ENCODE data around the gene OSCAR.

OSCAR gene

GRCh38 chr19:54136864-54137698 lies 36.5 kb upstream of the OSCAR start:
- H3K9me3 ChIP-seq (ENCODE audit: control insufficient read depth, insufficient read depth, low read length) = no peaks in the 10 kb centered on the region
- H3K27ac ChIP-seq (ENCODE audit: low read depth, low read length) = peak overlapping the region; percentile 95
- H3K4me3 ChIP-seq (ENCODE audit: low read depth, low read length) = peak overlapping the region; percentile 75
- H3K9ac ChIP-seq (ENCODE audit: low read depth, low read length) = peak overlapping the region; percentile 56
- peaks cover 7% of the 10 kb centered on the region for H3K4me1 ChIP-seq (ENCODE audit: control insufficient read depth, insufficient read depth, low read length)
- no peaks in the 10 kb centered on the region for H3K27me3 ChIP-seq (ENCODE audit: control insufficient read depth, insufficient read depth, low read length)
- peaks cover 31% of the 10 kb centered on the region for H3K36me3 ChIP-seq (ENCODE audit: control insufficient read depth, insufficient read depth, low read length)

- peak overlapping the region; percentile 90 for H3K27ac ChIP-seq (ENCODE audit: low read depth, low read length)
- H3K4me3 ChIP-seq (ENCODE audit: low read depth, low read length) = peak overlapping the region; percentile 75
- no peaks in the 10 kb centered on the region for H3K27me3 ChIP-seq (ENCODE audit: control insufficient read depth, insufficient read depth, low read length)
- no peaks in the 10 kb centered on the region for H3K9me3 ChIP-seq (ENCODE audit: control insufficient read depth, insufficient read depth, low read length)
- H3K9ac ChIP-seq (ENCODE audit: low read depth, low read length) = peak overlapping the region; percentile 56
- H3K4me1 ChIP-seq (ENCODE audit: control insufficient read depth, insufficient read depth, low read length) = peaks cover 7% of the 10 kb centered on the region
- H3K36me3 ChIP-seq (ENCODE audit: control insufficient read depth, insufficient read depth, low read length) = peaks cover 31% of the 10 kb centered on the region
These were observed 35.7 kb upstream of the OSCAR start for GRCh38 chr19:54136086-54136863.

DNA sequence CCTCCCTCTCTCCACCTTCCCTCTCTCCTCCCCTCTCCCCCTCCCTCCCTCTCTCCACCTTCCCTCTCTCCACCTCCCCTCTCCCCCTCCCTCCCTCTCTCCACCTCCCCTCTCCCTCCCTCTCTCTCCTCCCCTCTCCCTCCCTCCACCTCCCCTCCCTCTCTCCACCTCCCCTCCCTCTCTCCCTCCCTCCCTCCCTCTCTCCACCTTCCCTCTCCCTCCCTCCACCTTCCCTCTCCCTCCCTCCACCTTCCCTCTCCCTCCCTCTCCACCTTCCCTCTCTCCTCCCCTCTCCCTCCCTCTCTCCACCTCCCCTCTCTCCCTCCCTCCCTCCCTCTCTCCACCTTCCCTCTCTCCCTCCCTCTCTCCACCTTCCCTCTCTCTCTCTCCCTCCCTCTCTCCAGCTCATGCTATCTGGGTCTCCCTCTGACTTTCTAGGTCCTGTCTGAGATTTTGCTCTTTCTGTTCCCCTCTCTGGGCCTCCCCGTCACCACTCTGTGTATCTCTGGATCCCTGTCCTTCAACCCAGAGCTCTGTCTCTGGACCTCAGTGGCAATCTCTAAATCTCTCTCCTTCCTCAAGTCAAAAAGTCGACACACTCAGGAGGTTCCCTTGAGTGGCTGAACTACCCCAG lies 33.5 kb upstream of the OSCAR start:
- Histone ChIP-seq H3K4me1 (ENCODE audit: control insufficient read depth, insufficient read depth, low read length) (peaks cover 7% of the 10 kb centered on the region), H3K4me3 (ENCODE audit: low read depth, low read length) (no peak overlapping the region), H3K27ac (ENCODE audit: low read depth, low read length) (no peak overlapping the region), H3K9ac (ENCODE audit: low read depth, low read length) (no peak overlapping the region), H3K9me3 (ENCODE audit: control insufficient read depth, insufficient read depth, low read length) (no peaks in the 10 kb centered on the region), H3K27me3 (ENCODE audit: control insufficient read depth, insufficient read depth, low read length) (no peaks in the 10 kb centered on the region), H3K36me3 (ENCODE audit: control insufficient read depth, insufficient read depth, low read length) (peaks cover 27% of the 10 kb centered on the region)

DNA sequence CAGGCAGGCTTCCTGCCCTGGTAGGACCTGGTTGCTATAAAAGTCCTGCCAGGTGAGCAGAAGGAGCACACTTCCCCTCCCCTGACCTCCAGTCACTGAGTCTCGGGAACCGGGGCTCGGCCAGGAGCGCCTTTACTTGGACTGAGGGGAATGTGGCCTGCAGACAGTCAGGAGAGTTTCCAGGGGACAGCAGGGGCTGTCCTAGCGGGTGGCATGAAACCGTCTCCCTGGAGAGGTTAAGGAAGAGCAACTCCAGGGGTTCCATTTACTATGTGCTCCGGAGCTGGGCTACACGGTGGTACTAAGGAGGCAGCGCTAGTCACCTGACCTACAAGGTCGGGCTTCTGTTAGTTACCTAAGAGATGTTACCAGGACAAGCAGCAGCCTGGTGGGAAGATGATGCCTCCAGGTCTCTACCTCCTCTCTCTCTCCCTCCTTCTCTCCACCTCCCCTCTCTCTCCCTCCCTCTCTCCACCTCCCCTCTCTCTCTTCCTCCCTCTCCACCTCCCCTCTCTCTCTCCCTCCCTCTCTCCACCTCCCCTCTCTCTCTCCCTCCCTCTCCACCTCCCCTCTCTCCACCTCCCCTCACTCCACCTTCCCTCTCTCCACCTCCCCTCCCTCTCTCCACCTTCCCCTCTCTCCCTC lies 32.8 kb upstream of the OSCAR start:
- Histone ChIP-seq H3K4me1 (ENCODE audit: control insufficient read depth, insufficient read depth, low read length) (peaks cover 7% of the 10 kb centered on the region; the same call in 1 of the 2 replicates), H3K36me3 (ENCODE audit: control insufficient read depth, insufficient read depth, low read length) (peaks cover 31% of the 10 kb centered on the region), H3K27me3 (ENCODE audit: control insufficient read depth, insufficient read depth, low read length) (no peaks in the 10 kb centered on the region), H3K4me3 (ENCODE audit: low read depth, low read length) (no peak overlapping the region), H3K9ac (ENCODE audit: low read depth, low read length) (no peak overlapping the region), H3K27ac (ENCODE audit: low read depth, low read length) (no peak overlapping the region), H3K9me3 (ENCODE audit: control insufficient read depth, insufficient read depth, low read length) (no peaks in the 10 kb centered on the region)

DNA sequence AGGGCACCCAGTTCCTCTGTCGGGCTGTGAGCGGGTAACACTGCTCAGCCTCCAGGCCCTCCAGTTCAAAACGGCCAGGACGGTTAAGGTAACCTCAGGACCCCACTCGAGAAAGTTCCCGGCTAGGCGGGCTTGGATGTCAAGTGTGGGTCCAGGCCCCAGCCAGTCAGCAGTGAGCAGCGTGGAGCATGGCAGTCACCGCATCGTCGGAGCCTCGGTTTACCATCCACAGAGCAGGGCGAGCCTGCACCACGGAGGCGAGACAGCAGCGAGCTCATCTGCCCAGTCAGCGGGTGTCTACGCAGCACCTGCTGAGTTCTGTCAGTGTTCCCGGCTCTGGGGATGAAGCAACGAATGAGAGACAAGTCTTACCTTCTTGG lies 29.0 kb upstream of the OSCAR start:
- peaks cover 64% of the 10 kb centered on the region for H3K36me3 ChIP-seq (ENCODE audit: control insufficient read depth, insufficient read depth, low read length)
- no peaks in the 10 kb centered on the region for H3K9me3 ChIP-seq (ENCODE audit: control insufficient read depth, insufficient read depth, low read length)
- H3K27ac ChIP-seq (ENCODE audit: low read depth, low read length) = no peak overlapping the region
- no peak overlapping the region for H3K4me3 ChIP-seq (ENCODE audit: low read depth, low read length)
- no peaks in the 10 kb centered on the region for H3K4me1 ChIP-seq (ENCODE audit: control insufficient read depth, insufficient read depth, low read length)
- no peaks in the 10 kb centered on the region for H3K27me3 ChIP-seq (ENCODE audit: control insufficient read depth, insufficient read depth, low read length)
- H3K9ac ChIP-seq (ENCODE audit: low read depth, low read length) = no peak overlapping the region

GRCh38 chr19:54128796-54129616 lies 28.4 kb upstream of the OSCAR start:
- Histone ChIP-seq H3K27ac (ENCODE audit: low read depth, low read length) (no peak overlapping the region), H3K27me3 (ENCODE audit: control insufficient read depth, insufficient read depth, low read length) (no peaks in the 10 kb centered on the region), H3K36me3 (ENCODE audit: control insufficient read depth, insufficient read depth, low read length) (peaks cover 70% of the 10 kb centered on the region), H3K4me1 (ENCODE audit: control insufficient read depth, insufficient read depth, low read length) (no peaks in the 10 kb centered on the region), H3K4me3 (ENCODE audit: low read depth, low read length) (no peak overlapping the region), H3K9ac (ENCODE audit: low read depth, low read length) (no peak overlapping the region), H3K9me3 (ENCODE audit: control insufficient read depth, insufficient read depth, low read length) (no peaks in the 10 kb centered on the region)

DNA sequence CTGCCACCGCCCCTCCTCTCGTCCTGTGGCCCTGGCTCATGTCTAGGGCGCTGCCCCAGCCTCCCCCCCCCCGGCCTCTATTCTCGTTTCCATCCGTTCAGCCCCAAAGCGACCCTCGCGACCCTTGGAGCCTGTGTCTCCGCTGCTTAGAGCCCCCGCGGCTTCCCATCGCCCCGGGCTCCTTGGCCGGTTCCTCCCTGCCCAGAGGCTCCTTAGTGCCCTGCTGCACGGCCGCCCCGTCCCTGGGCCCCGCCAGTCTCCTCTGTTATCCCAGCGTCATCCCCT lies 27.8 kb upstream of the OSCAR start:
- Histone ChIP-seq H3K9ac (ENCODE audit: low read depth, low read length) (no peak overlapping the region), H3K27ac (ENCODE audit: low read depth, low read length) (no peak overlapping the region), H3K4me3 (ENCODE audit: low read depth, low read length) (no peak overlapping the region), H3K9me3 (ENCODE audit: control insufficient read depth, insufficient read depth, low read length) (no peaks in the 10 kb centered on the region), H3K36me3 (ENCODE audit: control insufficient read depth, insufficient read depth, low read length) (peaks cover 76% of the 10 kb centered on the region), H3K4me1 (ENCODE audit: control insufficient read depth, insufficient read depth, low read length) (no peaks in the 10 kb centered on the region), H3K27me3 (ENCODE audit: control insufficient read depth, insufficient read depth, low read length) (no peaks in the 10 kb centered on the region)

DNA sequence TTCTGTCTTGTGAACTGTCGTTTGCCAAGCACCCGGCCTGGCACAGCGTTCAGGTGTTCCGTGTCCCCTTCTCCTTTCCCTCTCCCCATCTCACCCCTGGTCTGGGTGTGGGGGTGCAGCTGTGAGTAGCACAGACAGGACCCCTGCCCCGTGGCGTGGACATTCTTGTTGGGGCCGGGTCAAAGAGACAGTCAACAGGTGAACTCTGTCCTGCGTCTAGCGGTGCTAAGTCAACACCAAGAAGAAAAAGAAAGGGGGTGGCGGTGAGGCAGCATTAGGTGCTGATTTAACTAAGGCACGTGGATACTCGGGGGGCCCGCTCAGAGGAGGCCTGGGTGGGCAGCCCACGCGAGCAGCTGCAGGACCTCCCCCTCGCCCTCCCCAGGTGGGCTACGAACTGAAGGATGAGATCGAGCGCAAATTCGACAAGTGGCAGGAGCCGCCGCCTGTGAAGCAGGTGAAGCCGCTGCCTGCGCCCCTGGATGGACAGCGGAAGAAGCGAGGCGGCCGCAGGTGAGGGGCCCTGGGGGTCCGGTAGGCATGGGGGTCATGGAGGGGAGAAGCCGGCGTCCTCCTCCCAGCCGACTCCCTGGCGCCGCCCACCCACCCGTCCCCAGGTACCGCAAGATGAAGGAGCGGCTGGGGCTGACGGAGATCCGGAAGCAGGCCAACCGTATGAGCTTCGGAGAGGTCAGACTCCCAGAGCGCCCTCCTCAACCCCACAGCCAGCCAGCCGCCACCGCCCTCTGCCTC lies 27.3 kb upstream of the OSCAR start:
- no peak overlapping the region for H3K27ac ChIP-seq (ENCODE audit: low read depth, low read length)
- no peaks in the 10 kb centered on the region for H3K27me3 ChIP-seq (ENCODE audit: control insufficient read depth, insufficient read depth, low read length)
- no peak overlapping the region for H3K9ac ChIP-seq (ENCODE audit: low read depth, low read length)
- no peak overlapping the region for H3K4me3 ChIP-seq (ENCODE audit: low read depth, low read length)
- H3K36me3 ChIP-seq (ENCODE audit: control insufficient read depth, insufficient read depth, low read length) = peaks cover 81% of the 10 kb centered on the region
- no peaks in the 10 kb centered on the region for H3K4me1 ChIP-seq (ENCODE audit: control insufficient read depth, insufficient read depth, low read length)
- H3K9me3 ChIP-seq (ENCODE audit: control insufficient read depth, insufficient read depth, low read length) = no peaks in the 10 kb centered on the region

- Histone ChIP-seq H3K4me1 (ENCODE audit: control insufficient read depth, insufficient read depth, low read length) (no peaks in the 10 kb centered on the region), H3K4me3 (ENCODE audit: low read depth, low read length) (no peak overlapping the region), H3K27me3 (ENCODE audit: control insufficient read depth, insufficient read depth, low read length) (no peaks in the 10 kb centered on the region), H3K36me3 (ENCODE audit: control insufficient read depth, insufficient read depth, low read length) (peaks cover 86% of the 10 kb centered on the region), H3K27ac (ENCODE audit: low read depth, low read length) (no peak overlapping the region), H3K9ac (ENCODE audit: low read depth, low read length) (no peak overlapping the region), H3K9me3 (ENCODE audit: control insufficient read depth, insufficient read depth, low read length) (no peaks in the 10 kb centered on the region)
These were observed 25.1 kb upstream of the OSCAR start for GRCh38 chr19:54125713-54126112.

GRCh38 chr19:54124393-54124792 lies 23.8 kb upstream of the OSCAR start:
- Histone ChIP-seq H3K9me3 (ENCODE audit: control insufficient read depth, insufficient read depth, low read length) (no peaks in the 10 kb centered on the region), H3K36me3 (ENCODE audit: control insufficient read depth, insufficient read depth, low read length) (peaks cover 91% of the 10 kb centered on the region), H3K9ac (ENCODE audit: low read depth, low read length) (no peak overlapping the region), H3K4me1 (ENCODE audit: control insufficient read depth, insufficient read depth, low read length) (no peaks in the 10 kb centered on the region), H3K27ac (ENCODE audit: low read depth, low read length) (no peak overlapping the region), H3K27me3 (ENCODE audit: control insufficient read depth, insufficient read depth, low read length) (no peaks in the 10 kb centered on the region), H3K4me3 (ENCODE audit: low read depth, low read length) (no peak overlapping the region)

All from HUES48 (cell line).